ENCODE results near the gene NDUFC1.
"Not testable (repeated sequence)": the region's sequence is repeated elsewhere in the genome, so short reads cannot be mapped to it uniquely, and the experiment has no call there.

NDUFC1 gene

GRCh38 chr4:139275281-139275735 lies 27.0 kb downstream of the NDUFC1 start:
- no peaks in the 10 kb centered on the region for H3K9me3 ChIP-seq (ENCODE audit: control insufficient read depth in 2 of 2, low read length in 2 of 2)
- no peak overlapping the region for H3K27ac ChIP-seq (ENCODE audit: low read length)
- H3K27me3 ChIP-seq (ENCODE audit: control insufficient read depth in 1 of 2, insufficient read depth in 2 of 2, low read length in 2 of 2): peaks cover 7 to 15% of the 10 kb centered on the region in 2 donors
- H3K4me3 ChIP-seq (ENCODE audit: low read length in 2 of 2): no peak overlapping the region
- peaks cover 13% of the 10 kb centered on the region for H3K4me1 ChIP-seq (ENCODE audit: control insufficient read depth, insufficient read depth, low read length)
- no peaks in the 10 kb centered on the region for H3K36me3 ChIP-seq (ENCODE audit: control insufficient read depth in 2 of 2, insufficient read depth in 2 of 2, low read length in 2 of 2)
- H3K9ac ChIP-seq (ENCODE audit: low read length in 2 of 2): no peak overlapping the region

DNA sequence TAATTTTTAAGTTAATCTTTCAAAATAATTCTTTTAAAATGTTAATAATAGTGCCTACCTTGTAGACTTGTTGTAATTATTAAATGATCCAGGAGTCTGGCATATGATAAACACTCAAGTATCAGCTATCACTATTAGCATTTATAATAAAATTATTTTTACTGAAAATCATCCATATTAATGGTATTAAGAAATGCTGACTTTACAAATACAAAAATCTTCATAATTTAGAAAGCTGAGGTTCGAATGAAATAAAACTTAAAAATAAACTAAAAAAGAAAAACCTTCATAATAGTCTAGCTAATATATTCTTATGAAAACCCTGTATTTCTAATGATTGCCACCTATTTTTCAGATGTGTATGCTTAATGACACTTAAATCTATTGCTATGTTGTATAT lies 27.5 kb downstream of the NDUFC1 start:
- Histone ChIP-seq H3K9ac (ENCODE audit: low read length in 2 of 2) (no peak overlapping the region), H3K36me3 (ENCODE audit: control insufficient read depth in 2 of 2, insufficient read depth in 2 of 2, low read length in 2 of 2) (no peaks in the 10 kb centered on the region), H3K4me3 (ENCODE audit: low read length in 2 of 2) (no peak overlapping the region), H3K9me3 (ENCODE audit: control insufficient read depth in 2 of 2, low read length in 2 of 2) (no peaks in the 10 kb centered on the region), H3K27ac (ENCODE audit: low read length) (no peak overlapping the region), H3K4me1 (ENCODE audit: control insufficient read depth, insufficient read depth, low read length) (peaks cover 8% of the 10 kb centered on the region), H3K27me3 (ENCODE audit: control insufficient read depth in 1 of 2, insufficient read depth in 2 of 2, low read length in 2 of 2) (peaks cover 7 to 15% of the 10 kb centered on the region in 2 donors)

- Histone ChIP-seq H3K9ac (ENCODE audit: low read length in 2 of 2) (no peak overlapping the region), H3K27ac (ENCODE audit: low read length) (no peak overlapping the region), H3K4me3 (ENCODE audit: low read length in 2 of 2) (no peak overlapping the region), H3K4me1 (ENCODE audit: control insufficient read depth, insufficient read depth, low read length) (no peaks in the 10 kb centered on the region), H3K9me3 (ENCODE audit: control insufficient read depth in 2 of 2, low read length in 2 of 2) (no peaks in the 10 kb centered on the region), H3K27me3 (ENCODE audit: control insufficient read depth in 1 of 2, insufficient read depth in 2 of 2, low read length in 2 of 2) (peaks cover 2 to 5% of the 10 kb centered on the region in 2 donors), H3K36me3 (ENCODE audit: control insufficient read depth in 2 of 2, insufficient read depth in 2 of 2, low read length in 2 of 2) (no peaks in the 10 kb centered on the region)
Observed at GRCh38 chr4:139273835-139274234, 28.4 kb downstream of the NDUFC1 start.

GRCh38 chr4:139267301-139267700 lies 35.0 kb downstream of the NDUFC1 start:
- Histone ChIP-seq H3K4me1 (ENCODE audit: control insufficient read depth, insufficient read depth, low read length) (no peaks in the 10 kb centered on the region), H3K36me3 (ENCODE audit: control insufficient read depth in 2 of 2, insufficient read depth in 2 of 2, low read length in 2 of 2) (no peaks in the 10 kb centered on the region), H3K4me3 (ENCODE audit: low read length in 2 of 2) (no peak overlapping the region), H3K27ac (ENCODE audit: low read length) (no peak overlapping the region), H3K27me3 (ENCODE audit: control insufficient read depth in 1 of 2, insufficient read depth in 2 of 2, low read length in 2 of 2) (no peaks in the 10 kb centered on the region), H3K9ac (ENCODE audit: low read length in 2 of 2) (no peak overlapping the region), H3K9me3 (ENCODE audit: control insufficient read depth in 2 of 2, low read length in 2 of 2) (no peaks in the 10 kb centered on the region)

- H3K9ac ChIP-seq (ENCODE audit: low read length in 2 of 2): peak overlapping the region; percentile 37
- H3K27ac ChIP-seq (ENCODE audit: low read length): no peak overlapping the region
Observed at GRCh38 chr4:139266583-139267257, 35.6 kb downstream of the NDUFC1 start.

GRCh38 chr4:139266208-139266582 lies 36.1 kb downstream of the NDUFC1 start:
- H3K4me1 ChIP-seq (ENCODE audit: control insufficient read depth, insufficient read depth, low read length): no peaks in the 10 kb centered on the region
- H3K9me3 ChIP-seq (ENCODE audit: control insufficient read depth in 2 of 2, low read length in 2 of 2): no peaks in the 10 kb centered on the region
- H3K27ac ChIP-seq (ENCODE audit: low read length): no peak overlapping the region
- H3K4me3 ChIP-seq (ENCODE audit: low read length in 2 of 2): peak overlapping the region; percentile 71 to 77
- H3K9ac ChIP-seq (ENCODE audit: low read length in 2 of 2): peak overlapping the region; percentile 37
- no peaks in the 10 kb centered on the region for H3K27me3 ChIP-seq (ENCODE audit: control insufficient read depth in 1 of 2, insufficient read depth in 2 of 2, low read length in 2 of 2)
- no peaks in the 10 kb centered on the region for H3K36me3 ChIP-seq (ENCODE audit: control insufficient read depth in 2 of 2, insufficient read depth in 2 of 2, low read length in 2 of 2)

More at GRCh38 chr4:139266583-139267257, 35.6 kb downstream of the NDUFC1 start:
- Histone ChIP-seq H3K4me1 (ENCODE audit: control insufficient read depth, insufficient read depth, low read length) (no peaks in the 10 kb centered on the region), H3K27me3 (ENCODE audit: control insufficient read depth in 1 of 2, insufficient read depth in 2 of 2, low read length in 2 of 2) (no peaks in the 10 kb centered on the region), H3K4me3 (ENCODE audit: low read length in 2 of 2) (peak overlapping the region; percentile 71 to 77), H3K36me3 (ENCODE audit: control insufficient read depth in 2 of 2, insufficient read depth in 2 of 2, low read length in 2 of 2) (no peaks in the 10 kb centered on the region), H3K9me3 (ENCODE audit: control insufficient read depth in 2 of 2, low read length in 2 of 2) (no peaks in the 10 kb centered on the region)

DNA sequence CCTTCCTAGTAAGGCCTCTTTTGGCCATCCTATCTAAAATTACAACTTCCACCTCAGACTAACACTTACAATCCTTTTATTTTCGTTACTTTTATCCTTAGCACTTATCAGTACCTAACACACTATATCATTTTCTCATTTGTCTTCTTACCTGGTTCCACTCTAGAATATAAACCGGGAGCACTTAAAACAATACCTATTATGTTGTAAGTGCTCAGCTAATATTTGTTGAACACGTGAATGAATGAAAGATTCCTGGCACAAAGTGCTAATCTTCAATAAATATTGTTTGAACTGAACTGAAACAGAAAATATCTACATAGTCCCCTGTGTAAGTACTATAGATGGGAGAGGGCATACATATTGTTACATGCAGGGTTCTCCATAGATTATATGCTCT lies 36.6 kb downstream of the NDUFC1 start:
- H3K27ac ChIP-seq (ENCODE audit: low read length): no peak overlapping the region
- no peak overlapping the region for H3K4me3 ChIP-seq (ENCODE audit: low read length in 2 of 2)
- no peaks in the 10 kb centered on the region for H3K27me3 ChIP-seq (ENCODE audit: control insufficient read depth in 1 of 2, insufficient read depth in 2 of 2, low read length in 2 of 2)
- no peak overlapping the region for H3K9ac ChIP-seq (ENCODE audit: low read length in 2 of 2)
- H3K4me1 ChIP-seq (ENCODE audit: control insufficient read depth, insufficient read depth, low read length): no peaks in the 10 kb centered on the region
- H3K36me3 ChIP-seq (ENCODE audit: control insufficient read depth in 2 of 2, insufficient read depth in 2 of 2, low read length in 2 of 2): no peaks in the 10 kb centered on the region
- no peaks in the 10 kb centered on the region for H3K9me3 ChIP-seq (ENCODE audit: control insufficient read depth in 2 of 2, low read length in 2 of 2)

- no peaks in the 10 kb centered on the region for H3K27me3 ChIP-seq (ENCODE audit: control insufficient read depth in 1 of 2, insufficient read depth in 2 of 2, low read length in 2 of 2)
- no peak overlapping the region for H3K27ac ChIP-seq (ENCODE audit: low read length)
- no peak overlapping the region for H3K4me3 ChIP-seq (ENCODE audit: low read length in 2 of 2)
- H3K9ac ChIP-seq (ENCODE audit: low read length in 2 of 2): no peak overlapping the region
- no peaks in the 10 kb centered on the region for H3K9me3 ChIP-seq (ENCODE audit: control insufficient read depth in 2 of 2, low read length in 2 of 2)
- H3K4me1 ChIP-seq (ENCODE audit: control insufficient read depth, insufficient read depth, low read length): no peaks in the 10 kb centered on the region
- H3K36me3 ChIP-seq (ENCODE audit: control insufficient read depth in 2 of 2, insufficient read depth in 2 of 2, low read length in 2 of 2): no peaks in the 10 kb centered on the region
Observed at GRCh38 chr4:139256349-139256748, 45.9 kb downstream of the NDUFC1 start.

GRCh38 chr4:139255581-139255980 lies 46.7 kb downstream of the NDUFC1 start:
- not testable (repeated sequence) for H3K9me3 ChIP-seq (ENCODE audit: control insufficient read depth in 2 of 2, low read length in 2 of 2); H3K9ac ChIP-seq (ENCODE audit: low read length in 2 of 2); H3K27me3 ChIP-seq (ENCODE audit: control insufficient read depth in 1 of 2, insufficient read depth in 2 of 2, low read length in 2 of 2); H3K4me3 ChIP-seq (ENCODE audit: low read length in 2 of 2); H3K27ac ChIP-seq (ENCODE audit: low read length); H3K4me1 ChIP-seq (ENCODE audit: control insufficient read depth, insufficient read depth, low read length); H3K36me3 ChIP-seq (ENCODE audit: control insufficient read depth in 2 of 2, insufficient read depth in 2 of 2, low read length in 2 of 2)

DNA sequence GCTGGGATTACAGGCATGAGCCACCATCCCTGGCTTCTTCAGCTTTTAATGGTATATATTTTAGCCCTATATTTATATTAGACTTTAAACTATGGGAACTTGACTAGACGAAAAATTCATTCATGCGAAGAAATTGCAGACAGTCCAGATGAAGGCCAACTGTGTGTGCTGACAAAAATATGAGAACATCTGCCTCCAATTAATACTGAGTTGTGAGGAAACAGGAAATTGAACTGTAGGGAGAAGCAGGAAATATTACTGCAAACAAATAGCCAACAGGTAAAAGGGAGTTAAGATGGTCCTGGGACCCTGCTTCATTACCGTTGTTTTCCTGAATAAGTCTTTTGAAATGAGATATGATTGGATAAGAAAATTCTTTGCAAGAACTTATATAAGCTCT lies 48.6 kb downstream of the NDUFC1 start:
- no peak overlapping the region for H3K4me3 ChIP-seq (ENCODE audit: low read length in 2 of 2)
- no peaks in the 10 kb centered on the region for H3K9me3 ChIP-seq (ENCODE audit: control insufficient read depth in 2 of 2, low read length in 2 of 2)
- H3K4me1 ChIP-seq (ENCODE audit: control insufficient read depth, insufficient read depth, low read length): no peaks in the 10 kb centered on the region
- no peaks in the 10 kb centered on the region for H3K27me3 ChIP-seq (ENCODE audit: control insufficient read depth in 1 of 2, insufficient read depth in 2 of 2, low read length in 2 of 2)
- no peaks in the 10 kb centered on the region for H3K36me3 ChIP-seq (ENCODE audit: control insufficient read depth in 2 of 2, insufficient read depth in 2 of 2, low read length in 2 of 2)
- no peak overlapping the region for H3K27ac ChIP-seq (ENCODE audit: low read length)
- no peak overlapping the region for H3K9ac ChIP-seq (ENCODE audit: low read length in 2 of 2)

- Histone ChIP-seq H3K27ac (ENCODE audit: low read length) (no peak overlapping the region), H3K9me3 (ENCODE audit: control insufficient read depth in 2 of 2, low read length in 2 of 2) (no peaks in the 10 kb centered on the region), H3K4me3 (ENCODE audit: low read length in 2 of 2) (no peak overlapping the region), H3K9ac (ENCODE audit: low read length in 2 of 2) (no peak overlapping the region), H3K27me3 (ENCODE audit: control insufficient read depth in 1 of 2, insufficient read depth in 2 of 2, low read length in 2 of 2) (no peaks in the 10 kb centered on the region), H3K36me3 (ENCODE audit: control insufficient read depth in 2 of 2, insufficient read depth in 2 of 2, low read length in 2 of 2) (no peaks in the 10 kb centered on the region), H3K4me1 (ENCODE audit: control insufficient read depth, insufficient read depth, low read length) (no peaks in the 10 kb centered on the region)
Observed at GRCh38 chr4:139253046-139253445, 49.2 kb downstream of the NDUFC1 start.

All from stomach smooth muscle (tissue), 2 donors.